DND-41 (cell line): Measurements from ENCODE around the gene ELP6.
"Not testable (repeated sequence)": the region's sequence is repeated elsewhere in the genome, so short reads cannot be mapped to it uniquely, and the experiment has no call there.

ENCODE experiments used
- ATAC-seq: fragments of 200-7000 bp; cut with Tn5 transposase; 3 replicates; pipeline ENCODE4 v1.9.1; 2021; ENCODE audit warnings: low read depth; ENCODE audit not compliant: insufficient read depth
- DNase-seq: peaks from one replicate; pipeline ENCODE4 v3.0.0-alpha.2; 2020
- H2AFZ ChIP-seq: 2 replicates; pipeline ENCODE4 v1.6.0; 2012; ENCODE audit warnings: low read depth, low read length
- H3K27ac ChIP-seq: 2 replicates; pipeline ENCODE4 v1.5.1; 2012; ENCODE audit warnings: low read length, inconsistent platforms
- H3K27me3 ChIP-seq: fragments of 200-600 bp; sonication (generic); 2 replicates; pipeline ENCODE4 v1.6.0; 2012; ENCODE audit warnings: low read length, mild to moderate bottlenecking, inconsistent platforms; ENCODE audit not compliant: insufficient read depth, poor library complexity
- H3K36me3 ChIP-seq: 2 replicates; pipeline ENCODE4 v1.5.1; 2012; ENCODE audit warnings: low read length, inconsistent platforms; ENCODE audit not compliant: insufficient read depth
- H3K4me1 ChIP-seq: 2 replicates; pipeline ENCODE4 v1.5.1; 2012; ENCODE audit warnings: mild to moderate bottlenecking, low read length; ENCODE audit not compliant: insufficient read depth
- H3K4me2 ChIP-seq: 2 replicates; pipeline ENCODE4 v1.6.0; 2012; ENCODE audit warnings: mild to moderate bottlenecking, moderate library complexity, low read length, inconsistent platforms; ENCODE audit not compliant: insufficient read depth
- H3K4me3 ChIP-seq, 2 experiments: fragments of 200-600 bp in 1 of 2; shearing (Covaris generic) in 1 of 2; 2 replicates each; pipeline ENCODE4 v1.5.1; 2012 to 2016; ENCODE audit warnings: inconsistent platforms in 2 of 2, low read length in 2 of 2, mild to moderate bottlenecking in 2 of 2, low read depth in 1 of 2, moderate library complexity in 1 of 2
- H3K79me2 ChIP-seq: 2 replicates; pipeline ENCODE4 v1.6.0; 2012; ENCODE audit warnings: low read length, inconsistent platforms; ENCODE audit not compliant: insufficient read depth
- H3K9ac ChIP-seq: 2 replicates; pipeline ENCODE4 v1.6.0; 2012; ENCODE audit warnings: low read depth, mild to moderate bottlenecking, inconsistent platforms, low read length, moderate library complexity
- H3K9me3 ChIP-seq: 2 replicates; pipeline ENCODE4 v1.5.1; 2012; ENCODE audit warnings: low read length, moderate library complexity, mild to moderate bottlenecking, inconsistent platforms; ENCODE audit not compliant: insufficient read depth, severe bottlenecking
- H4K20me1 ChIP-seq: 2 replicates; pipeline ENCODE4 v1.6.0; 2012; ENCODE audit warnings: low read length; ENCODE audit not compliant: insufficient read depth
- EZH2 ChIP-seq: IDR thresholded peaks from 3 replicates; pipeline ENCODE4 v1.6.1; 2012; ENCODE audit warnings: borderline replicate concordance, low read depth, mild to moderate bottlenecking, moderate library complexity, low read length, inconsistent platforms; ENCODE audit not compliant: severe bottlenecking
- TF ChIP-seq, protein P1 (sequence below): IDR thresholded peaks from 2 replicates; pipeline ENCODE4 v1.5.1; 2012; ENCODE audit warnings: borderline replicate concordance, low read length, moderate library complexity, mild to moderate bottlenecking; ENCODE audit not compliant: poor library complexity, severe bottlenecking; ENCODE audit errors: extremely low read depth

The ELP6 gene

DNA sequence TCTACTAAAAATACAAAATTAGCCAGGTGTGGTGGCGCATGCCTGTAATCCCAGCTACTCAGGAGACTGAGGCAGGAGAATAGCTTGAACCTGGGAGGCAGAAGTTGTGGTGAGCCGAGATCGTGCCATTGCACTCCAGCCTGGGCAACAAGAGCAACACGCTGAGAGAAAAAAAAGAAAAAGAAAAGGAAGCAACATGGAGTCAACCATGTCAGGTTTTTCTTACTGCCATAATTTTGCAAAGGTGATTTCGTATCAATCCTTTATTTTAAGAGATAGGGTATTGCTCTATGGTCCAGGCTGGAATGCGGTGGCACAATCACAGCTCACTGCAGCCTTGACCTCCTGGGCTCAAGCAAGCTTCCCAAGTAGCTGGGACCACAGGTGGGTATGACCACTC, 33.2 kb downstream of the ELP6 start:
- ATAC-seq, H2AFZ ChIP-seq, DNase-seq, H3K27ac ChIP-seq, H3K9ac ChIP-seq, H3K27me3 ChIP-seq, H3K9me3 ChIP-seq, H3K4me2 ChIP-seq, H3K4me3 ChIP-seq, H4K20me1 ChIP-seq, H3K36me3 ChIP-seq: not testable (repeated sequence)
- H3K79me2 ChIP-seq = peaks cover 14% of the 10 kb centered on the region
- peaks cover 11% of the 10 kb centered on the region for H3K4me1 ChIP-seq

DNA sequence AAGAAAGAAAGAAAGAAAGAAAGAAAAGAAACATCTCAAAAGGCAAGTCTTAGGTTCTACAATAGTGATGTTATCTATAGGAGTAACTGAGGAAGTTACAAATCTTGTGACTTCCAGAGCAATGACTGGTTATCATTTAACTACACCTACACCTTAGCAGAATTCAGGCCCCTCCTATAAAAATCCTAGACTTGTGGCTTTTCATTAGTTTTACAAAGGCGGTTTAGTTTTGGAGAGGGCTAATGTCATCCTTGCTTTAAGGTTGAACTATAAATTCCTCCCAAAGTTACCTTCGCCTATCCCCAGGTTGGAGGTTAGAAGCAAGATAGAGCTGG, 33.7 kb downstream of the ELP6 start:
- H3K27ac ChIP-seq = no peak overlapping the region

DNA sequence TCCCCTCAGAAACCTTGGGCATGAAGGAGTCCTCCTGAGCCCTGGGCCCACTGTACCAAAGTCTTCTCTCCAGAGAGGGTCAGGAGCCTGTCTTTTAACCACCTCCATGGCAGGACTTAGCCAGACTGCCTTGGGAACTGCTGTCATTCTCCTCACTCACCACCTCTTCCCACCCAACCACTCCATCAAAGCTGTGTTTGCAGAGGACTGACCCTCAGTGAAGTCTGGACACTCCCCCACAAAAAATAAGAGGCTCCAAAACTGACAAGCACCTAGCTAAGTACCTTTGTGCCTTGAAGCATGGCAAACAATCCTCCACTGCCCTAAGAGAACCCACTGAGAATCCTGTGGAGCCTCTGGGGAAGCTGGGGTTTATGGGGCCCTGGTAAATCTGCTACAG, 35.5 kb downstream of the ELP6 start:
- peaks cover 36% of the 10 kb centered on the region for H3K79me2 ChIP-seq
- H4K20me1 ChIP-seq = peaks cover 13% of the 10 kb centered on the region
- TF ChIP-seq EZH2 = no peak
- TF ChIP-seq, protein P1, sequence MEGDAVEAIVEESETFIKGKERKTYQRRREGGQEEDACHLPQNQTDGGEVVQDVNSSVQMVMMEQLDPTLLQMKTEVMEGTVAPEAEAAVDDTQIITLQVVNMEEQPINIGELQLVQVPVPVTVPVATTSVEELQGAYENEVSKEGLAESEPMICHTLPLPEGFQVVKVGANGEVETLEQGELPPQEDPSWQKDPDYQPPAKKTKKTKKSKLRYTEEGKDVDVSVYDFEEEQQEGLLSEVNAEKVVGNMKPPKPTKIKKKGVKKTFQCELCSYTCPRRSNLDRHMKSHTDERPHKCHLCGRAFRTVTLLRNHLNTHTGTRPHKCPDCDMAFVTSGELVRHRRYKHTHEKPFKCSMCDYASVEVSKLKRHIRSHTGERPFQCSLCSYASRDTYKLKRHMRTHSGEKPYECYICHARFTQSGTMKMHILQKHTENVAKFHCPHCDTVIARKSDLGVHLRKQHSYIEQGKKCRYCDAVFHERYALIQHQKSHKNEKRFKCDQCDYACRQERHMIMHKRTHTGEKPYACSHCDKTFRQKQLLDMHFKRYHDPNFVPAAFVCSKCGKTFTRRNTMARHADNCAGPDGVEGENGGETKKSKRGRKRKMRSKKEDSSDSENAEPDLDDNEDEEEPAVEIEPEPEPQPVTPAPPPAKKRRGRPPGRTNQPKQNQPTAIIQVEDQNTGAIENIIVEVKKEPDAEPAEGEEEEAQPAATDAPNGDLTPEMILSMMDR = no peak
- no peak overlapping the region for H2AFZ ChIP-seq
- H3K27me3 ChIP-seq = no peaks in the 10 kb centered on the region
- H3K9me3 ChIP-seq = no peaks in the 10 kb centered on the region
- H3K27ac ChIP-seq = no peak overlapping the region
- ATAC-seq = no peak
- peaks cover 28% of the 10 kb centered on the region for H3K4me1 ChIP-seq
- no peak for DNase-seq
- no peak overlapping the region for H3K9ac ChIP-seq
- no peak overlapping the region for H3K4me3 ChIP-seq
- no peaks in the 10 kb centered on the region; the same call in 1 of the 2 replicates for H3K36me3 ChIP-seq
- H3K4me2 ChIP-seq = 0 out of 2 replicates have a peak overlapping the region, but pooled peaks have one; percentile 16

More for the DNA sequence above, 33.7 kb downstream of the ELP6 start:
- DNase-seq = no peak
- H3K36me3 ChIP-seq = no peaks in the 10 kb centered on the region; the same call in 1 of the 2 replicates
- TF ChIP-seq, protein P1 = no peak
- no peak for TF ChIP-seq EZH2
- H3K9ac ChIP-seq = no peak overlapping the region
- no peak overlapping the region for H3K4me3 ChIP-seq
- no peak overlapping the region for H2AFZ ChIP-seq
- H3K4me1 ChIP-seq = peaks cover 11% of the 10 kb centered on the region
- no peak for ATAC-seq
- H3K27me3 ChIP-seq = no peaks in the 10 kb centered on the region
- no peak overlapping the region for H3K4me2 ChIP-seq
- H3K79me2 ChIP-seq = peaks cover 18% of the 10 kb centered on the region
- H4K20me1 ChIP-seq = peaks cover 4% of the 10 kb centered on the region
- H3K9me3 ChIP-seq = no peaks in the 10 kb centered on the region

DNA sequence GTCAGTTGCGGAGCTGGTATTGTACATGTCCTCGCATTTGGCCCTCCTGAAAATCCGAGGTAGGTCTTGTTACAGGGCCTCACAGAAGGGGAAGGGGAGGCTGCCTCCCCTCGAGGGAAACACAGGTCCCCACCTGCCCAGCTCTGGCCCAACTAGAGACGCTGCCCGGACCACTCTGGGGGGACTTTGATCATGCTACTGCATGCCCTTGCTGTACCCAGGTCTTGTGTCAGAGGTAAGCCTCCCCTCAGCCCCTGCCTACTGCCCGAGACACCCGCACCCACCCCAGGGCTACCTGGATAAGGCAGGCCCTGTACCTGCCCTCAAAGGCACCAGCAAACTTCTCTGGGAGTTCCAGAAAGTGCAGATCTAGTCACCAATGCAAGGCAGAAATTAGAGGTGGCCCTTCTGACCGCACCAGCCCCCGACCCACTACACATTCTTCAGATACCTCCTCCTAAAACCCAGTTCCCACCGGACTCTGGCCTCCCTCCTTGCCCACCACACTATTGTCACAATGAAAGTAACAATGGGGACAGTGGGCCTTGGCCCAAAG, 36.8 kb downstream of the ELP6 start:
- H3K27me3 ChIP-seq = no peaks in the 10 kb centered on the region
- H3K27ac ChIP-seq = peak overlapping the region; percentile 89
- H3K4me1 ChIP-seq = peaks cover 29% of the 10 kb centered on the region
- H3K4me2 ChIP-seq = peak overlapping the region; percentile 71
- H3K4me3 ChIP-seq = peak overlapping the region; percentile 70 to 92; a peak in 3 of 4 replicates
- peaks cover 46% of the 10 kb centered on the region for H3K79me2 ChIP-seq
- TF ChIP-seq, protein P1 = no peak
- TF ChIP-seq EZH2 = no peak
- H3K9ac ChIP-seq = peak overlapping the region; percentile 85
- no peaks in the 10 kb centered on the region for H3K9me3 ChIP-seq
- H2AFZ ChIP-seq = peak overlapping the region; percentile 96
- no peak for DNase-seq
- no peak for ATAC-seq
- no peaks in the 10 kb centered on the region; the same call in 1 of the 2 replicates for H3K36me3 ChIP-seq
- H4K20me1 ChIP-seq = peaks cover 18% of the 10 kb centered on the region
